ENCODE data around the gene RXRA. TPM values are rescaled to one million over a fixed set of nuclear protein-coding genes. Genes with fewer than 3 reads are reported as not detected.

The RXRA gene
- total RNA-seq, 1 experiment from 2014 or later = 15.7 TPM

DNA sequence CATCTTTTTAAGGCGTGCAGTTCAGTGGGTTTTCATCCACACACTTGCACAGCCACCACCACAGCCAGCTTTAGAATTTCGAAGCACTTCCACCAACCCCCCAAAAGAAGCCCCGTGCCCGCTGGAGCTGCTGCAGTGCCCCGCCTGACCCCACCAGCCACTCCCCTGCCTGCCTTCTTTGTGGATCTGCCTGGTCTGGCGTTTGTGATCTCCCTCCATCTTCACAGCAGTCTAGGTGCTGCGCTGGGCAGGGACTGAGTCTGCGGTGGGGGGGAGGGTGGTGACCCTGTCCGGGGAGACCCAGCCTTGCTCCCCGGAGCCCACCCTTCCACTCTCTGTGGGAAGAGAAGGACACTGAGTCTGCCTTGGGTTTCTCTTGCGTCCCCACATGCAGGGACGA, 40.8 kb downstream of the RXRA start:
- no peak for DNase-seq (ENCODE audit: low read depth in 1 of 2, low spot score in 2 of 2)
- Histone ChIP-seq H3K9me3 (replicated peaks) (no peaks in the 10 kb centered on the region), H3K36me3 (no peaks in the 10 kb centered on the region), H3K4me1 (replicated peaks) (peaks cover 28% of the 10 kb centered on the region), H3K27ac (peak overlapping the region; percentile 54), H3K27me3 (replicated peaks) (no peaks in the 10 kb centered on the region), H3K4me3 (no peak overlapping the region)

- Histone ChIP-seq H3K36me3 (no peaks in the 10 kb centered on the region), H3K9me3 (replicated peaks) (no peaks in the 10 kb centered on the region), H3K4me1 (replicated peaks) (peaks cover 37% of the 10 kb centered on the region), H3K27me3 (replicated peaks) (no peaks in the 10 kb centered on the region), H3K27ac (no peak overlapping the region), H3K4me3 (no peak overlapping the region)
- no peak for DNase-seq (ENCODE audit: low read depth in 1 of 2, low spot score in 2 of 2)
Measured at GRCh38 chr9:134367791-134368490, 41.7 kb downstream of the RXRA start.

GRCh38 chr9:134368571-134368970, 42.3 kb downstream of the RXRA start:
- H3K36me3 ChIP-seq = no peaks in the 10 kb centered on the region
- DNase-seq (ENCODE audit: low read depth in 1 of 2, low spot score in 2 of 2) = no peak
- no peaks in the 10 kb centered on the region for H3K9me3 ChIP-seq (replicated peaks)
- no peak overlapping the region for H3K27ac ChIP-seq
- H3K4me3 ChIP-seq = no peak overlapping the region
- H3K4me1 ChIP-seq (replicated peaks) = peaks cover 43% of the 10 kb centered on the region
- H3K27me3 ChIP-seq (replicated peaks) = no peaks in the 10 kb centered on the region

DNA sequence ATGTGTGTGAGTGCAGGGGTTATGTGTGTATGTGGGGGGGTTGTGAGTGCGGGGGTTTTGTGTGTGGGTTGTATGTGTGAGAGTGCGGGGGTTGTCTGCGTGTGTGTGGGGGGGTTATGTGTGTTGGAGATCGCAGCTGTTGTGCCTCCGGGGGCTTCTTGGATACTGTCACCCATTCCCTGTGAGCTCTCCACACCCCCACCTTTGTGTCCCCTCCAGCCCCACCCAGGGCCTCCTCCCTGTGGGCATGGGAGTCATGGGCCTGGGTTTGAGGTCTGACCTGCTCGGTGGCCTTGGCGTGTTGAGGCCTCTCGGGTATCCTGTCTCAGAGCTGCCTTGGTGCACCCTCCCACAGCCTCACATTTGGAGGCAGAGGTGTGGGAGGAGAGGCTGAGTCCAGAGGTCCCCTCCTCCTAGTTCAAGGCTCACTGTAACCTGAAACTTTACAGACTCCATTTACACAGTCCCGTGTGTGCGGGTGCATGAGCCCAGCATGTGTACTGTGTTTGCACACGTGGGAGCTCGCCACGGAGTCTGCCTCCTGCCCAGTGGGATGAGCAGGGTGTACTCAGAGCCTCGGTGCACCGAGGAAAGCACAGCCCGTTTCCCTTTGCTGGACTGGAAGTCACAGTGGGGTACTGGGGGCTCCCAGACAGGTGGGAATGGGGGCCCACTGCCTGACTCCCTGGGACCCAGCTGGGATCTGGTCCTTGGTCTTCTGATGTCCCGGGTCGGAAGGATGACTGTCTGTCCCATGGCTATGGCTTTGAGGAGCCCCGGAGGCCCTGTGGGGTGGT, 43.4 kb downstream of the RXRA start:
- Histone ChIP-seq H3K4me1 (replicated peaks) (peaks cover 54% of the 10 kb centered on the region), H3K9me3 (replicated peaks) (no peaks in the 10 kb centered on the region), H3K36me3 (no peaks in the 10 kb centered on the region), H3K4me3 (no peak overlapping the region), H3K27me3 (replicated peaks) (no peaks in the 10 kb centered on the region), H3K27ac (no peak overlapping the region)
- DNase-seq (ENCODE audit: low read depth in 1 of 2, low spot score in 2 of 2) = no peak

DNA sequence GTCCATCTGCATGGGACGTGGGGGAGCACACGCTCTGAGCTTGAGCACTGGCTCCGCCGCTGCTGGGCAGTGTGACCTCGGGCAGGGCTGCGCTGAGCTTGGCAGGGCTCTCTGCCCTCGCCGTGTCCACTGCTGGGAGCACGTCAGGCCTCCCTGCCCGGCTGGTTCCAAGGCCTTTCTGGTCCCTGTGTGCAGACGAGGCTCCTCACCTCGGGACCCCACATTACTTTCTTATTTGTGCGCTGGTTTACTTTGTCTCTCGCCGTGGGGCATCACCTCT, 43.9 kb downstream of the RXRA start:
- Histone ChIP-seq H3K4me1 (replicated peaks) (peaks cover 59% of the 10 kb centered on the region), H3K27me3 (replicated peaks) (no peaks in the 10 kb centered on the region), H3K9me3 (replicated peaks) (no peaks in the 10 kb centered on the region), H3K27ac (no peak overlapping the region), H3K36me3 (no peaks in the 10 kb centered on the region), H3K4me3 (no peak overlapping the region)
- DNase-seq (ENCODE audit: low read depth in 1 of 2, low spot score in 2 of 2) = no peak

- H3K27me3 ChIP-seq (replicated peaks) = no peaks in the 10 kb centered on the region
- H3K4me1 ChIP-seq (replicated peaks) = peaks cover 59% of the 10 kb centered on the region
- H3K4me3 ChIP-seq = no peak overlapping the region
- H3K9me3 ChIP-seq (replicated peaks) = no peaks in the 10 kb centered on the region
- DNase-seq (ENCODE audit: low read depth in 1 of 2, low spot score in 2 of 2) = no peak
- no peak overlapping the region for H3K27ac ChIP-seq
- H3K36me3 ChIP-seq = no peaks in the 10 kb centered on the region
Measured at GRCh38 chr9:134370638-134371037, 44.4 kb downstream of the RXRA start.

GRCh38 chr9:134371731-134372130, 45.5 kb downstream of the RXRA start:
- Histone ChIP-seq H3K4me1 (replicated peaks) (peaks cover 49% of the 10 kb centered on the region), H3K4me3 (no peak overlapping the region), H3K27ac (0 out of 2 replicates have a peak overlapping the region, but pooled peaks have one; percentile 74), H3K9me3 (replicated peaks) (no peaks in the 10 kb centered on the region), H3K27me3 (replicated peaks) (no peaks in the 10 kb centered on the region), H3K36me3 (no peaks in the 10 kb centered on the region)
- no peak for DNase-seq (ENCODE audit: low read depth in 1 of 2, low spot score in 2 of 2)

- no peaks in the 10 kb centered on the region for H3K9me3 ChIP-seq (replicated peaks)
- DNase-seq (ENCODE audit: low read depth in 1 of 2, low spot score in 2 of 2) = peak; percentile 72 to 90
- H3K36me3 ChIP-seq = no peaks in the 10 kb centered on the region
- H3K4me3 ChIP-seq = no peak overlapping the region
- H3K27ac ChIP-seq = peak overlapping the region; percentile 74
- peaks cover 50% of the 10 kb centered on the region for H3K4me1 ChIP-seq (replicated peaks)
- H3K27me3 ChIP-seq (replicated peaks) = no peaks in the 10 kb centered on the region
Measured at GRCh38 chr9:134372581-134373267, 46.5 kb downstream of the RXRA start.

DNA sequence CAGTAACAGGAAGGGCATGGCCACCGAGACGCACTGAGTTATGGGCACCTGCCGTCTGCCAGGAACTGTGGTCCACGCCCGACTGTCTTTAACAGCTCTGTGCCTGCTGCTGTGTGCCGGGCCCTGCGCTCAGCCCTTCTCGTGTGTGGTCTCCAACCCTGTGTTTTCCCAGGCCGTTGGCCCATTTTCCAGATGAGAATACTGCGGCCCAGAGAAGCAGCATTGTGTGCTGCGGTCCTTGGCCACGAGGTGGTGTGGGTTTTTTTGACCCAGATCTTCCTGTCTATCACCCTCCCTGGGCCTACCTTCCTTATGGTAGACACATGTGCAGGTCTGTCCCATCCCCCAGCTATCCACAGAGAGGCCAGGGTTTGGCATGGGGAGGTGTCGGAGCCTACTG, 47.0 kb downstream of the RXRA start:
- Histone ChIP-seq H3K4me1 (replicated peaks) (peaks cover 56% of the 10 kb centered on the region), H3K4me3 (no peak overlapping the region), H3K27me3 (replicated peaks) (no peaks in the 10 kb centered on the region), H3K36me3 (no peaks in the 10 kb centered on the region), H3K9me3 (replicated peaks) (no peaks in the 10 kb centered on the region), H3K27ac (peak overlapping the region; percentile 74)
- no peak for DNase-seq (ENCODE audit: low read depth in 1 of 2, low spot score in 2 of 2)

DNA sequence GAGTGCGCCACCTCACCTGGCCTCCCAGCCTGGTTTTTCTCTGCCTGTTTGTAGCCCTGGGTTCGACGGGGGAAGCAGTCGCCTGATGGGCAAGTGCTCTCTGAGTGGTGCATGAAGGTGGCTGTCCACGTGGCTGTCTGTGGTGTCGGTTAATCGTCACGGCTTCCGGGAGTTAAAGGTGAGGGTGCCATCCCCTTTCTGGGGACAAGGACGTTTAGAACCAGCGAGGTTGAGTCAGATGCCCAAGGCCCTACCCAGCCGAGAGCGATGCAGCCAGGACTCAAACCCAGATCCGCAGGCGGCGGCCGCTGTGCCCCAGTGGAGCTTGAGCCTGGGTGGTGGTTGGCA, 47.7 kb downstream of the RXRA start:
- H3K4me1 ChIP-seq (replicated peaks) = peaks cover 62% of the 10 kb centered on the region
- no peak for DNase-seq (ENCODE audit: low read depth in 1 of 2, low spot score in 2 of 2)
- H3K27me3 ChIP-seq (replicated peaks) = no peaks in the 10 kb centered on the region
- H3K27ac ChIP-seq = 0 out of 2 replicates have a peak overlapping the region, but pooled peaks have one; percentile 0
- H3K36me3 ChIP-seq = no peaks in the 10 kb centered on the region
- no peaks in the 10 kb centered on the region for H3K9me3 ChIP-seq (replicated peaks)
- no peak overlapping the region for H3K4me3 ChIP-seq

DNA sequence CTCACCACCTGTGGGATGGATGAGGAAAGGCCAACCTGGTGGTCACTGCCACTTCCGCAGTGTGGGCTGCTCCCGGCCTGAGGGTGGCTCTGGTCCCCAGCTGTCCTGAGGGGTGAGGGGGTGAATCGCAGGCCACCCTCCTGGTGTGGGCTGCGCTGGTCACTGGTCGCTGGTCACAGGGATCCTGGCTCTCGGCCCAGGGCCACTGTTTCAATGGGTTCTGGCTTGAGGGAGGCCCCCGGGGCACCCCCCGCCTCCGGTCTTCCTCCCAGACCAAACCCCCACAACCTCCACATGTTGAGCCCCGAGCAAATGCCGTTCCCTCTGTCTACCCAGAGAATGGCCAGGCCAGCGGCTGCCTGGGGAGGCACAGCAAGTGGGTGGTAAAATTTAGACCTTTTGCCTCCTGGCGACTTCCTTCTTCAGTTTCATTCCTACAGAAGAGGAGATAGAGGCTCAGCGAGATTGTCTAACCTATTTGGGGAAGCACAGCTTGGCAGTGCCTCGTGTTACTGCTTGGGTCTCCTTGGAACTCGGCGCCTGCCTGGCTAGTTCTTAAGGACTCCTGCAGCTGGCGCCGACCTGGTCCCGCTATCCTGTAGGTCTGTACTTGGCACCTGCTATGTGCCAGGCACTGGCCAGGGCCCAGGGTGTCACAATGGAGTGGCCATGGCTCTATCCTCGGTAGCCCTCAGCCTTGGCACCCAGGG, 48.2 kb downstream of the RXRA start:
- no peaks in the 10 kb centered on the region for H3K9me3 ChIP-seq (replicated peaks)
- H3K36me3 ChIP-seq = no peaks in the 10 kb centered on the region
- H3K27ac ChIP-seq = 0 out of 2 replicates have a peak overlapping the region, but pooled peaks have one; percentile 0
- H3K4me1 ChIP-seq (replicated peaks) = peaks cover 68% of the 10 kb centered on the region
- DNase-seq (ENCODE audit: low read depth in 1 of 2, low spot score in 2 of 2) = no peak
- H3K27me3 ChIP-seq (replicated peaks) = no peaks in the 10 kb centered on the region
- no peak overlapping the region for H3K4me3 ChIP-seq

DNA sequence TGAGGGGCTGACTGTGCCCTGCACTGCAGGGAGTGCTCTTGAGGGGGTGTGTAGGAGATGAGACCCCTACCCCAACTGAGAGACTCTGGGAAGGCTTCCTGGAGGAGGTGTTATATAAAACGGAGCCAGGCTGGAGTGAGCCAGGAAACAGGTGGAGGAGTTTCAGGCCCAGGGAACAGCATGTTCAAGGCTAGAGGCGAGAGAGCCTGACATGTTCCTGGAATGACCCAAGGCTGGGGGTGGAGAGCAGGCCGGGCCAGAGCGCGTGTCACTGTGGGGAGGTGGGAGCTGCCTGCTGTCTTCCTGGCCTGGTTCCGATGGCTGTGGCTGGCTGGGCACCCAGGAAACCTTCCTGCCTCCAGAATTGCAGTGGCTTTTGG, 48.7 kb downstream of the RXRA start:
- Histone ChIP-seq H3K4me1 (replicated peaks) (peaks cover 73% of the 10 kb centered on the region), H3K27me3 (replicated peaks) (no peaks in the 10 kb centered on the region), H3K9me3 (replicated peaks) (no peaks in the 10 kb centered on the region), H3K27ac (0 out of 2 replicates have a peak overlapping the region, but pooled peaks have one; percentile 0), H3K36me3 (no peaks in the 10 kb centered on the region), H3K4me3 (no peak overlapping the region)
- DNase-seq (ENCODE audit: low read depth in 1 of 2, low spot score in 2 of 2) = no peak

DNA sequence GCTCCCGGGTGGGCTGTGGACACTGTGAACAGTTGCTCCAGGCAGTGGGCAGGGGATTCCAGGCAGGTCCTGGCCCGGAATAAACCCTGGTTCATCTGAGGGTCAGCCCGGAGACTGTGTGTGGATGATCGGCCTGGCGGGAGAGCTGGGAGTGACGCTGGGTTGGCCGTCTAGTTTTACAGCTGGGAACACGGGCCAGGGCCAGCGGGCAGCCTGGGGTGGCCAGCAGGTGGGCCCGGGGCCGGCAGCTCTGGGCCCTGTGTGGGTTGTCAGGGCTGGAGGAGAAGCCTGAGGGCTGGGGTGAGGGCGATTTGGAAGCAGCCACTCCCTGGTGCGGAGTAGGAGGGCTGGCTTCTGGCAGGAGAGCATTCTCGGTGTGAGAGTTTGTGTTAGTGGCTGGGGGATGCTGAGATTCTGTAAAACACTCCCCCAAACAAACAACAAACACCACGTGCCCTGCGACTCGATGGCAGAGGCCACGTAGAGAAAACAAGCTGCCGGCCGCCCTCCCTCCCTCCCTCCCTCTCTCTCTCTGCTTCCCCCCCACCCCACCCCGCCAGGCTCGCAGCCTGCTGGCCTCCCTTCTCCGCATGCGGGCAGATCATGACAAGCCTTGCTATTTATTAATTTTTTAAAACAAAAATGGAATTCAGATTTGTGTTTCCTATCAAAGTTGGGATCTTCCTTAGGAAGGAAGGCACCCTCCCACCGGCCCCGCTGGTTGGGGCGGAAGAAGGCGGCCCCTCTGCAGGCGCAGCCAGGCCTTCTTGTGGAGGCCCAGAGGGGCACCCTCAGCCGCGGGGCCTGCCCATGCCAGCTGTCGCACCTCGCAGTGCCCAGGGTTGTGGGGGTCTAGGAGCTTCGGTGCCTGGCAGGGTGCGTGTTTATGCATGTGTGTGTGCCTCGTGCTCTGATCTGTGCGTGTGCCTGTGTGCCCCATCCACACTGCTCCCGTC, 49.5 kb downstream of the RXRA start:
- Histone ChIP-seq H3K9me3 (replicated peaks) (no peaks in the 10 kb centered on the region), H3K4me1 (replicated peaks) (peaks cover 80% of the 10 kb centered on the region), H3K4me3 (no peak overlapping the region), H3K36me3 (no peaks in the 10 kb centered on the region), H3K27ac (no peak overlapping the region), H3K27me3 (replicated peaks) (no peaks in the 10 kb centered on the region)
- no peak for DNase-seq (ENCODE audit: low read depth in 1 of 2, low spot score in 2 of 2)
